ENCODE data around the gene IKBKE.

IKBKE gene

DNA sequence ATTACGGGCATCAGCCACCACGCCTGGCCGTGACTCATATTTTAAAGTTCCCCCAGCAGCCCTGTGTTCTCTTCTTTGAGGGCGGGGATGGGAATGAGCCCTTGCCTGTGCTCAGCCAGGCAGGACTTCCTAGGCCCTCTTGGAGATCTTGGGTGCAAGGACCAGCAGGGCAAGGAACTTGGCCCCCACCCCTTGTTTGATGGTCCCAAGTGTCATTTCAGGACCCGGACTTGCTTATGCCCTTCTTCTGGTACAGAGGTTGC, 46.4 kb downstream of the IKBKE start:
- Histone ChIP-seq H3K36me3 (ENCODE audit: control insufficient read depth, low read length) (no peaks in the 10 kb centered on the region), H3K4me3 (ENCODE audit: low read length) (no peak overlapping the region), H3K4me1 (ENCODE audit: control insufficient read depth, low read length) (peaks cover 10% of the 10 kb centered on the region), H3F3A (ENCODE audit: control insufficient read depth, insufficient read depth) (no peaks in the 10 kb centered on the region), H3K79me2 (ENCODE audit: control insufficient read depth, low read length) (no peaks in the 10 kb centered on the region), H3K27ac (ENCODE audit: low read depth, low read length) (no peak overlapping the region), H3K9me3 (ENCODE audit: control insufficient read depth, insufficient read depth, low read length) (no peaks in the 10 kb centered on the region), H3K4me2 (ENCODE audit: low read length) (no peak overlapping the region), H4K20me1 (ENCODE audit: control insufficient read depth, insufficient read depth, low read depth, low read length) (no peaks in the 10 kb centered on the region), H3K27me3 (ENCODE audit: control insufficient read depth, low read length) (peaks cover 52% of the 10 kb centered on the region), H3K9me2 (replicated peaks; ENCODE audit: control insufficient read depth, low read length) (no peaks in the 10 kb centered on the region)
- TF ChIP-seq CTCF (IDR thresholded peaks at IDR 0.05; ENCODE audit: low read depth, low read length, poor library complexity, severe bottlenecking) (no peak), EZH2phosphoT487 (IDR thresholded peaks at IDR 0.05; ENCODE audit: borderline replicate concordance, low read length) (no peak)

- H3K27me3 ChIP-seq (ENCODE audit: control insufficient read depth, low read length), result peaks cover 47% of the 10 kb centered on the region
- peaks cover 10% of the 10 kb centered on the region for H3K4me1 ChIP-seq (ENCODE audit: control insufficient read depth, low read length)
- no peak overlapping the region for H3K4me3 ChIP-seq (ENCODE audit: low read length)
- H3K79me2 ChIP-seq (ENCODE audit: control insufficient read depth, low read length), result no peaks in the 10 kb centered on the region
- H4K20me1 ChIP-seq (ENCODE audit: control insufficient read depth, insufficient read depth, low read depth, low read length), result no peaks in the 10 kb centered on the region
- no peak overlapping the region for H3K27ac ChIP-seq (ENCODE audit: low read depth, low read length)
- no peaks in the 10 kb centered on the region for H3K9me2 ChIP-seq (replicated peaks; ENCODE audit: control insufficient read depth, low read length)
- H3F3A ChIP-seq (ENCODE audit: control insufficient read depth, insufficient read depth), result no peaks in the 10 kb centered on the region
- H3K9me3 ChIP-seq (ENCODE audit: control insufficient read depth, insufficient read depth, low read length), result no peaks in the 10 kb centered on the region
- no peak overlapping the region for H3K4me2 ChIP-seq (ENCODE audit: low read length)
- no peaks in the 10 kb centered on the region for H3K36me3 ChIP-seq (ENCODE audit: control insufficient read depth, low read length)
- TF ChIP-seq CTCF (IDR thresholded peaks at IDR 0.05; ENCODE audit: low read depth, low read length, poor library complexity, severe bottlenecking) (no peak), EZH2phosphoT487 (IDR thresholded peaks at IDR 0.05; ENCODE audit: borderline replicate concordance, low read length) (no peak)
Measured at GRCh38 chr1:206517784-206518183, 47.5 kb downstream of the IKBKE start.

- TF ChIP-seq CTCF (IDR thresholded peaks at IDR 0.05; ENCODE audit: low read depth, low read length, poor library complexity, severe bottlenecking) (no peak), EZH2phosphoT487 (IDR thresholded peaks at IDR 0.05; ENCODE audit: borderline replicate concordance, low read length) (no peak)
- H3K9me3 ChIP-seq (ENCODE audit: control insufficient read depth, insufficient read depth, low read length), result no peaks in the 10 kb centered on the region
- H3K9me2 ChIP-seq (replicated peaks; ENCODE audit: control insufficient read depth, low read length), result no peaks in the 10 kb centered on the region
- no peaks in the 10 kb centered on the region for H3K36me3 ChIP-seq (ENCODE audit: control insufficient read depth, low read length)
- H3K4me1 ChIP-seq (ENCODE audit: control insufficient read depth, low read length), result peaks cover 10% of the 10 kb centered on the region
- H4K20me1 ChIP-seq (ENCODE audit: control insufficient read depth, insufficient read depth, low read depth, low read length), result no peaks in the 10 kb centered on the region
- H3K27me3 ChIP-seq (ENCODE audit: control insufficient read depth, low read length), result peaks cover 43% of the 10 kb centered on the region
- H3K4me3 ChIP-seq (ENCODE audit: low read length), result no peak overlapping the region
- no peak overlapping the region for H3K4me2 ChIP-seq (ENCODE audit: low read length)
- no peaks in the 10 kb centered on the region for H3F3A ChIP-seq (ENCODE audit: control insufficient read depth, insufficient read depth)
- no peak overlapping the region for H3K27ac ChIP-seq (ENCODE audit: low read depth, low read length)
- no peaks in the 10 kb centered on the region for H3K79me2 ChIP-seq (ENCODE audit: control insufficient read depth, low read length)
Measured at GRCh38 chr1:206518206-206518605, 47.9 kb downstream of the IKBKE start.

DNA sequence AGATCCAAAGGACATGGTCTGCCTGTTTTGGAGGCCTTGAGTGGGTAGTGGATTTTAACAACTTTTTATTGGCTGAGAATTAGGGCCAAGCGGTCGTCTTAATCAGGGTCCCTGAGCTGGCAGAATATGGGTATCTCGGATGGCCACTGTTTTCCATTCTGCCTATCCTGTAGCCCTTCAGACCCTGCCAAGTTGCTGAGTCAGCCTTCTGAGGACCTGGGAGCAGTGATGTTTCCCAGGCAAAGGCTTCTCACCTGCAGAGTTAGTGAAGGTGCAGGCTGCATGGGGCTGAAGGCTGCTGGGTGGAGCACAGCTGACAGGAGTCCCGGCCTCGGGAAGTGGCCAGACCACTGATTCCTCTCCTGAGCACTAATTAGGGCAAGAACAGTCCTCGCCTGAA, 48.5 kb downstream of the IKBKE start:
- H3F3A ChIP-seq (ENCODE audit: control insufficient read depth, insufficient read depth), result no peaks in the 10 kb centered on the region
- no peaks in the 10 kb centered on the region for H3K79me2 ChIP-seq (ENCODE audit: control insufficient read depth, low read length)
- peaks cover 10% of the 10 kb centered on the region for H3K4me1 ChIP-seq (ENCODE audit: control insufficient read depth, low read length)
- H4K20me1 ChIP-seq (ENCODE audit: control insufficient read depth, insufficient read depth, low read depth, low read length), result no peaks in the 10 kb centered on the region
- no peaks in the 10 kb centered on the region for H3K36me3 ChIP-seq (ENCODE audit: control insufficient read depth, low read length)
- H3K4me2 ChIP-seq (ENCODE audit: low read length), result no peak overlapping the region
- H3K4me3 ChIP-seq (ENCODE audit: low read length), result no peak overlapping the region
- TF ChIP-seq EZH2phosphoT487 (IDR thresholded peaks at IDR 0.05; ENCODE audit: borderline replicate concordance, low read length) (no peak), CTCF (IDR thresholded peaks at IDR 0.05; ENCODE audit: low read depth, low read length, poor library complexity, severe bottlenecking) (no peak)
- H3K27me3 ChIP-seq (ENCODE audit: control insufficient read depth, low read length), result peaks cover 38% of the 10 kb centered on the region
- H3K9me2 ChIP-seq (replicated peaks; ENCODE audit: control insufficient read depth, low read length), result no peaks in the 10 kb centered on the region
- no peak overlapping the region for H3K27ac ChIP-seq (ENCODE audit: low read depth, low read length)
- H3K9me3 ChIP-seq (ENCODE audit: control insufficient read depth, insufficient read depth, low read length), result no peaks in the 10 kb centered on the region

Data from DOHH2 (cell line).